Fibroblast of pulmonary artery (primary cell): Measurements from ENCODE around the gene SNX25.

ENCODE experiments used
- DNase-seq: peaks from one replicate; pipeline ENCODE4 v3.0.0-alpha.2; 2010; ENCODE audit warnings: low read depth
- H3K4me3 ChIP-seq: replicated peaks from 2 replicates; pipeline ENCODE4 v1.5.1; 2011; ENCODE audit warnings: low read depth, mild to moderate bottlenecking, control low read depth, low read length, moderate library complexity
- CTCF ChIP-seq: IDR thresholded peaks from 2 replicates; pipeline ENCODE4 v1.5.1; 2011; ENCODE audit warnings: mild to moderate bottlenecking, control low read depth, low read length, inconsistent platforms; ENCODE audit errors: missing control alignments

Gene SNX25

GRCh38 chr4:185243879-185244278 lies 34.5 kb downstream of the SNX25 start:
- H3K4me3 ChIP-seq = no peak overlapping the region
- DNase-seq = no peak
- no peak for TF ChIP-seq CTCF

GRCh38 chr4:185244763-185245162 lies 35.4 kb downstream of the SNX25 start:
- H3K4me3 ChIP-seq = no peak overlapping the region
- DNase-seq = no peak
- TF ChIP-seq CTCF = no peak

- TF ChIP-seq CTCF = no peak
- H3K4me3 ChIP-seq = no peak overlapping the region
- DNase-seq = no peak
Measured at GRCh38 chr4:185246453-185246852, 37.1 kb downstream of the SNX25 start.

- no peak for DNase-seq
- no peak overlapping the region for H3K4me3 ChIP-seq
- no peak for TF ChIP-seq CTCF
Measured at GRCh38 chr4:185247151-185247550, 37.8 kb downstream of the SNX25 start.

- H3K4me3 ChIP-seq = no peak overlapping the region
- DNase-seq = no peak
- TF ChIP-seq CTCF = no peak
Measured at GRCh38 chr4:185248393-185249039, 39.1 kb downstream of the SNX25 start.

GRCh38 chr4:185249105-185249504 lies 39.7 kb downstream of the SNX25 start:
- no peak for TF ChIP-seq CTCF
- no peak for DNase-seq
- H3K4me3 ChIP-seq = no peak overlapping the region

GRCh38 chr4:185254434-185254833 lies 45.0 kb downstream of the SNX25 start:
- DNase-seq = peak; percentile 56
- H3K4me3 ChIP-seq = no peak overlapping the region
- TF ChIP-seq CTCF = no peak
